ENCODE results near the gene TCF19. TPM values are rescaled to one million over a fixed set of nuclear protein-coding genes. Genes with fewer than 3 reads are reported as not detected.

The TCF19 gene
- total RNA-seq, 1 experiment from 2014 or later = 15.0 TPM

DNA sequence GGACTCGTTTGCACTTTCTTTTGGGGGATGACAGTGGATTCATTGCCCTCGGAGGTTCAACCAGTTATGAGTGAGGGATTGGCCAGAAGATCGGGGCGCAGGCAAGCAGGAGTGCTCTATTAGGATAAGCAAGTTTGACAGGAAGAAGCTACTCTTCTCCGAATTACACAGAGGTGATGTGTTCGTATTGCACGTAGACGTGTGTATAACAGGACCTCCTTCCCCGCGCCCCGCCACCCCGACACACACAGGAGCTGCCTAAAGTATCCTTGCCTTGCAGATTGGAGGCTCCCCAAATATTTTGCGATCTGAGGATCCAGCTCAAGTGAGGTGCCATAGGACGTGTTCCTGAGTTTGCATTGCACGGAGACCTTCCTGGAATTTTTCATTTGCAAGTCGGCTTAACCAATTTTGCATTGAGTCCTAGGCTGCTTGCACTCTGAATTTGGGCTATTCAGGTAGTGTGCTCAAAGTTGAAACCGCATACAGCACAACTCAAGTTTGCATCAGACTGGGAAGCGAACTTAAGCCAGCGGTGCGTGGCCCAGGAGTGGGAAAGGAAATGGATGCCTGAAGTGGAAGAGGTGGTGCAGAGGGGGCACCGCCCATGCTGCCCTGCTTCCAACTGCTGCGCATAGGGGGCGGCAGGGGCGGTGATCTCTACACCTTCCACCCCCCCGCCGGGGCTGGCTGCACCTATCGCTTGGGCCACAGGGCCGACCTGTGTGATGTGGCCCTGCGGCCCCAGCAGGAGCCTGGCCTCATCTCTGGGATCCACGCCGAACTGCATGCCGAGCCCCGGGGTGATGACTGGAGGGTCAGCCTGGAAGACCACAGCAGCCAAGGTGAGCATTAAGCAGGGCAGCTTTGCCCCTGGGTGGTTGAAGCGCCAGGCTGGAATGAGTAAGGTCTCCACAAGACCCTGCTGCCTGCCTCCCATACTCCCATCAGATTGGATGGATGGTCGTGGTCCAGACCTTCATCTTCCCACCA lies 770 bp downstream of the TCF19 start:
- Histone ChIP-seq H3K4me1 (ENCODE audit: insufficient read depth, low read length) (peaks cover 11% of the 10 kb centered on the region; the same call in 1 of the 2 replicates), H3K23me2 (ENCODE audit: insufficient read length, low read depth, low read length, poor library complexity, severe bottlenecking) (peaks cover 14% of the 10 kb centered on the region), H3T11ph (ENCODE audit: low read length) (no peak overlapping the region), H3K4me2 (ENCODE audit: insufficient read depth, insufficient read length, low read length) (peak overlapping the region; percentile 93), H2BK5ac (ENCODE audit: insufficient read length, low read length) (no peak overlapping the region), H2BK12ac (ENCODE audit: insufficient read length, low read depth, low read length) (no peak overlapping the region), H2BK120ac (ENCODE audit: low read depth, low read length, poor library complexity, severe bottlenecking) (no peak overlapping the region), H3K9me3 (ENCODE audit: control insufficient read depth, low read depth, low read length) (no peaks in the 10 kb centered on the region), H2AFZ (ENCODE audit: low read length) (no peak overlapping the region), H3K4ac (ENCODE audit: low read depth, low read length) (no peak overlapping the region), H3K14ac (ENCODE audit: insufficient read depth, low read length) (no peak overlapping the region), H3K18ac (ENCODE audit: insufficient read length, low read depth, low read length) (no peak overlapping the region), H3K27me3 (ENCODE audit: insufficient read depth, low read length) (no peaks in the 10 kb centered on the region), H3K56ac (ENCODE audit: insufficient read length, low read depth, low read length) (no peak overlapping the region), H2BK20ac (ENCODE audit: low read depth, low read length, poor library complexity, severe bottlenecking) (no peak overlapping the region), H3K23ac (ENCODE audit: insufficient read length, low read depth, low read length) (no peak overlapping the region), H4K20me1 (ENCODE audit: control insufficient read depth, insufficient read depth, insufficient read length) (no peaks in the 10 kb centered on the region), H2BK15ac (ENCODE audit: low read depth, low read length) (no peak overlapping the region), H3K27ac (ENCODE audit: insufficient read length, low read depth, low read length) (no peak overlapping the region), H4K91ac (ENCODE audit: insufficient read length, low read depth, low read length) (no peak overlapping the region), H3K79me1 (ENCODE audit: insufficient read depth, low read depth, low read length, poor library complexity, severe bottlenecking) (no peaks in the 10 kb centered on the region), H4K8ac (replicated peaks; ENCODE audit: insufficient read length, low read depth, low read length) (no peak overlapping the region), H2AK5ac (ENCODE audit: insufficient read length, low read length) (no peak overlapping the region), H4K5ac (ENCODE audit: insufficient read length, low read depth, low read length) (no peak overlapping the region), H3K9ac (ENCODE audit: extremely low read depth, insufficient read length, low read length) (peak overlapping the region; percentile 2), H3K79me2 (ENCODE audit: insufficient read depth, low read length) (no peaks in the 10 kb centered on the region)
- Mint-ChIP-seq H3K4me3 (peak overlapping the region; percentile 92), H3K27ac (peak overlapping the region in 2 of 3 experiments; percentile 41 to 94; a peak in 4 of 7 replicates), H3K9me3 (no peaks in the 10 kb centered on the region), H3K27me3 (ENCODE audit: low read depth) (peaks cover 2% of the 10 kb centered on the region; the same call in 1 of the 2 replicates), H3K36me3 (ENCODE audit: insufficient read depth in 1 of 3, low read depth in 3 of 3) (peaks cover 28 to 59% (median 54%) of the 10 kb centered on the region in 3 experiments; a peak in 6 of 7 replicates), H3K4me1 (peaks cover 35 to 47% of the 10 kb centered on the region in 2 experiments)
- DNase-seq = peak; percentile 78
- peak; percentile 54 for TF ChIP-seq CTCF (conservative IDR thresholded peaks at IDR 0.05)
- WGBS (ENCODE audit: extremely low coverage, insufficient read length, low lambda C conversion rate) = no CpG with 5 or more reads among the region's 35 CpGs

Data from H9 (cell line).